GM10266 (cell line): ENCODE results near the gene CHI3L2.

ENCODE experiments used
- DNase-seq: peaks from one replicate; pipeline ENCODE4 v3.0.0; 2012; ENCODE audit errors: extremely low spot score
- TF ChIP-seq, protein P1 (sequence below): IDR thresholded peaks from 2 replicates; pipeline ENCODE4 v1.5.1; 2012; ENCODE audit warnings: mild to moderate bottlenecking, low read depth; ENCODE audit not compliant: control insufficient read depth, insufficient read depth; ENCODE audit errors: missing control alignments

Gene CHI3L2

GRCh38 chr1:111228748-111229126 is 1.2 kb downstream of the CHI3L2 start:
- DNase-seq = no peak
- TF ChIP-seq, protein P1, sequence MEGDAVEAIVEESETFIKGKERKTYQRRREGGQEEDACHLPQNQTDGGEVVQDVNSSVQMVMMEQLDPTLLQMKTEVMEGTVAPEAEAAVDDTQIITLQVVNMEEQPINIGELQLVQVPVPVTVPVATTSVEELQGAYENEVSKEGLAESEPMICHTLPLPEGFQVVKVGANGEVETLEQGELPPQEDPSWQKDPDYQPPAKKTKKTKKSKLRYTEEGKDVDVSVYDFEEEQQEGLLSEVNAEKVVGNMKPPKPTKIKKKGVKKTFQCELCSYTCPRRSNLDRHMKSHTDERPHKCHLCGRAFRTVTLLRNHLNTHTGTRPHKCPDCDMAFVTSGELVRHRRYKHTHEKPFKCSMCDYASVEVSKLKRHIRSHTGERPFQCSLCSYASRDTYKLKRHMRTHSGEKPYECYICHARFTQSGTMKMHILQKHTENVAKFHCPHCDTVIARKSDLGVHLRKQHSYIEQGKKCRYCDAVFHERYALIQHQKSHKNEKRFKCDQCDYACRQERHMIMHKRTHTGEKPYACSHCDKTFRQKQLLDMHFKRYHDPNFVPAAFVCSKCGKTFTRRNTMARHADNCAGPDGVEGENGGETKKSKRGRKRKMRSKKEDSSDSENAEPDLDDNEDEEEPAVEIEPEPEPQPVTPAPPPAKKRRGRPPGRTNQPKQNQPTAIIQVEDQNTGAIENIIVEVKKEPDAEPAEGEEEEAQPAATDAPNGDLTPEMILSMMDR = no peak

DNA sequence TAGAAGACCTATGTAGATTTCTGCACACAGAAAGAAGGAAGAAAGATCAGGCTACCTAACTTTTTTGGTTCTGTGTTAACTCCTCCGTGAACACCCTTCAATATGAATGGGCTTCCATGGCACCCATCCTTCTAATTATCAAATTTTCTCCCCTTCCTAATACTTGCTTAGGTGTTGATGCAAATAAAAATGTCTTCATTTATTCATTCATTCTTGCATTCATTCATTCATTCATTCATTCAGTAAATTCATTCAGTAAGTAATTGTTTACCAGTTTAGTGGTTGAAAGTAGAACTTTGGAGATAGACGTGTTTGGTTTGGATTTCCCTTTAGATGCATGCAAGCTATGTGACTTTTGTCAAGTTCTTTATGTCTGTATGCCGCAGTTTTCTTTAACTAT is 4.6 kb downstream of the CHI3L2 start:
- no peak for DNase-seq

DNA sequence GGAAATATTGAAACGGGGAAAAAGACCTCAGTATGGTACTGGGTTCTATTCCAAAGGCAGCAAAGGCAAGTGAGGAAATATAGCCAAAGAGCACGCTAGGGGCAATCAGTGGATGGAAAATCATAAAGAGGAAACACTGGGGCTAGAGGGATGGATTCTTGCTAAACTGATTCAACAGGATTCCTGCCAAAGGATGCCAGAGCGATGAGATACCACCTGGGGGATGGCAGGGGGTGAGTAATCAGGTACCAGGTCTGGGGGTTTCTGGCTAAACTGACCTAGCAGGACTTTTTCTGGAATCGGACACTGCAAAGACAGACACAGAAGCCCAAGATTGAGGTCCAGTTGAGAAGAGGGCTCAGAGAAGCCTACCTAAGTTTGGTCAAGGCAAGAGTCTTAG is 6.7 kb downstream of the CHI3L2 start:
- no peak for DNase-seq
- TF ChIP-seq, protein P1 = no peak

More for the DNA sequence above, 4.6 kb downstream of the CHI3L2 start:
- TF ChIP-seq, protein P1 = no peak

DNA sequence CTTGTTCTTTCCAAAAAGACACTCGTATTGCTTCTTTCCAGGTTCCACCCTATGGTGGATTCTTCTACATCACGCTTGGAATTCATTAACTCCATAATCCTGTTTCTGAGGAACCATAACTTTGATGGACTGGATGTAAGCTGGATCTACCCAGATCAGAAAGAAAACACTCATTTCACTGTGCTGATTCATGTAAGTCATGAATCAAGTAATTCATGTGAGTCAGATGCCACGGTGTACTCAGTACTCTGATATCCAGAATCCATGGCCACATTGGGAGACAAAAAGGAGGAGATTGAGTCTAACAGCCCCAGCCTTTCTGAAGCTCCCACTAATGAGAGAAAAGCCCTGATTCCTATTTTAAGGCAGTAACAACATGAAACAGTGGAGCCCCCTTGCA is 7.4 kb downstream of the CHI3L2 start:
- TF ChIP-seq, protein P1 = no peak
- DNase-seq = no peak

DNA sequence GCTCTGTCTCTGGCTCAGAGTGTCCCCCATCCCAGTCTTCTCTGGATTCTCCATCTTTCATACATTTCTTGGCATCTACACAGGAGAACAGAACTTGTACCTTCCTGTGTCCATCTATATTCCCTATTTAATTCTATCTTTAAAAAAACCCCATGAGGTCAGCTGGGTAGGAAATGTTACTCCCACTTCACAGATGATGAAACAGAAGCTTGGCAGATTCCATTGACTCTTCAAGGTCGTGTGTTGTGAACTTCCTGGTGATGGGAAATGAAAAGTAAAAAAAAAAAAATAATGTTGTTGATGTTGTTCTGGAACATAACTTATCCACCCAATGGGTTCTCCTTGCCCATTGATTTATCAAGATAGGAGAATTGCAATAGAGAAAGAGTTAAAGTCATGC is 8.9 kb downstream of the CHI3L2 start:
- no peak for DNase-seq
- TF ChIP-seq, protein P1 = no peak

DNA sequence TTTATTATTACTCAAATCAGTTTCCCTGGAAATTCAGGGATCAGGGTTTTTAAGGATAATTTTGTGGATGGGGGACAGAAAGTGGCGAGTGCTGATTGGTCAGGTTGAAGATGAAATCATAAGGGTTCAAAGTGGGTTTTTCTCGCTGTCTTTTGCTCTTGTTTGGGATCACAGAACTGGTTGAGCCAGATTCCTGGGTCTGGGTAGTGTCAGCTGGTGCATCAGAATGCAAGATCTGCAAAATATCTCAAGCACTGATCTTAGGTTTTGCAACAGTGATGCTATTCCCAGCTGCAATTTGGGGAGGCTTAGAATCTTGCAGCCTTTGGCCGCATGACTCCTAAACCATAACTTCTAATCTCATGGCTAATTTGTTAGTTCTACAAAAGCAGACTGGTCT is 9.3 kb downstream of the CHI3L2 start:
- DNase-seq = no peak
- TF ChIP-seq, protein P1 = no peak

DNA sequence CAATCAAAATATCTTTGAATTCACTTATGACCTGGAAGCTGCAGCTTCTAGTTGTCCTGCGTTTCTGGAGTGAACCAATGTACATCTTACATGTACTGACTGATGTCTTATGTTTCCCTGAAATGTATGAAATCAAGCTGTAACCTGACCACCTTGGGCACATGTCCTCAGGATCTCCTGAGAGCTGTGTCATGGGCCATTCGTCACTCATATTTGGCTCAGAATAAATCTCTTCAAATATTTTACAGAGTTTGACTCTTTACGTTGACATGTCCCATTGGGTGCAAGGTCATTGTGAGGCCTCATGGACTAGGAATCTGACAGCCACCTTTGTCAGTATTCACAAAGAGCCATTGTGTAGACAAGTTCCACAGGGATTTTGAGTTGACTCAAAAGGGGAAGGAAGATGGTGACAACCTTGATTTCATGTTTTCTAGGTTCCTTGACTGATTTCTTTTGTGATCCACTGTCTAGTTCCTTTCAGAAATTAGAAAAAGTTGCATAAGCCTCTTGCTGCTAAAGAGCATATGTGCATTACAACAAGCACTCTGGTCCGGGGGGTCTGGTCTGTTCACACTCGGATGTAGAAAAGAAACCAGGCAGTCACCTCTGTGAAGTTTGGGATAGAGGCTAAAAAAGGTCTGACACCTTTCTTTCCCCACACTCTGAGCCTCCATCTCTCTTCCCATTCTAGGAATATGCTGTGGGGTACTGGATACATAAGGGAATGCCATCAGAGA is 10.7 kb downstream of the CHI3L2 start:
- DNase-seq = no peak
- TF ChIP-seq, protein P1 = no peak
